Adrenal gland (tissue), 12 donors: ENCODE data around the gene ZNF384. TPM values are rescaled to one million over a fixed set of nuclear protein-coding genes. Genes with fewer than 3 reads are reported as not detected.

Source experiments
- DNase-seq, 7 donors: peaks; one replicate each; pipeline ENCODE4 v3.0.0-alpha.2; 2019 to 2020
- H3K27ac ChIP-seq, 5 donors: fragments of 200-600 bp; sonication (generic) in 4 of 5; 1 replicate in 3 of 5; 2 replicates in 2 of 5; pipeline versions ENCODE4 v1.5.1 to v1.8.0; 2016 to 2020; ENCODE audit warnings: mild to moderate bottlenecking in 1 of 5
- H3K27me3 ChIP-seq: fragments of 200-600 bp; 2 replicates; pipeline ENCODE4 v1.8.0; 2021
- H3K36me3 ChIP-seq, 2 donors: fragments of 200-600 bp; replicated peaks in 1 of 2; 1 replicate in 1 of 2; 2 replicates in 1 of 2; pipeline versions ENCODE4 v1.5.1 to v1.8.0; 2018 to 2022
- H3K4me1 ChIP-seq, 2 donors: fragments of 200-600 bp; replicated peaks in 1 of 2; 1 replicate in 1 of 2; 2 replicates in 1 of 2; pipeline versions ENCODE4 v1.5.1 to v1.8.0; 2018 to 2021
- H3K4me3 ChIP-seq, 4 donors: fragments of 200-600 bp; sonication (generic) in 3 of 4; one replicate each; pipeline ENCODE4 v1.5.1; 2016 to 2018
- H3K9me3 ChIP-seq, 3 donors: fragments of 200-600 bp; sonication (generic) in 1 of 3; replicated peaks in 1 of 3; 1 replicate in 2 of 3; 2 replicates in 1 of 3; pipeline versions ENCODE4 v1.5.1 to v1.8.0; 2016 to 2021
- CTCF ChIP-seq, 6 experiments: fragments of 450-650 bp in 4 of 6; fragments of 200-600 bp in 2 of 6; sonication (generic) in 1 of 6; IDR thresholded peaks; 1 replicate in 5 of 6; 2 replicates in 1 of 6; pipeline versions ENCODE4 v1.5.1 to v1.8.0; 2016 to 2021; ENCODE audit warnings: antibody characterized with exemption in 6 of 6, mild to moderate bottlenecking in 2 of 6, moderate library complexity in 1 of 6
- POLR2A ChIP-seq, 2 donors: fragments of 450-650 bp; IDR thresholded peaks; one replicate each; pipeline ENCODE4 v1.6.1; 2017; ENCODE audit warnings: antibody characterized with exemption in 2 of 2, mild to moderate bottlenecking in 2 of 2, moderate library complexity in 1 of 2
- WGBS, 4 donors: extraction: QIAGEN DNeasy Blood & Tissue Kit in 2 of 4; methylation state at CpG; one replicate each; pipeline versions ENCODE4 v1.1.5 to v1.1.7; 2013 to 2017; 5-methylcytosine and 5-hydroxymethylcytosine counted together
- intact Hi-C, 2 donors: fragments of 100-400 bp; cut with DNase I; formaldehyde crosslinking; loops; one replicate each; pipeline versions ENCODE4 v1.14.1 to v1.15.0; 2022 to 2023
- polyA plus RNA-seq, 3 donors: library from polyadenylated mRNA; stranded (reverse); fragments of 200-250 nt in 2 of 3; fragments of 350-450 nt in 1 of 3; fragmentation: Illumina TruSeq in 1 of 3; extraction: RNeasy Lipid Tissue Mini Kit (QIAGEN cat#74804) in 1 of 3; gene quantifications; one replicate each; pipeline ENCODE4 v1.2.3, GENCODE V29; 2013 to 2014
- total RNA-seq, 9 donors: library from RNA; depleted of rRNA in 4 of 9; stranded (reverse); fragments of >200 nt in 4 of 9; fragments of 120-200 nt in 1 of 9; fragmentation: NEBNext Ultra II Directional in 1 of 9; extraction: Animal tissue kit (Norgen Biotek cat#: 25700) in 1 of 9; gene quantifications; one replicate each; pipeline versions ENCODE4 v1.1.0 to v1.2.4, GENCODE V29; 2013 to 2023
- donor health status: healthy with polysubstance abuse.
- donor health status: Bipolar disorder and iron deficiency.
- donor health status: DM: yes; HTN: yes; CAD: no.
- donor health status: DM: no; HTN: no; CAD: no.
- donor health status: DM: no; HTN: no; CAD: no.
- donor health status: DM: yes; HTN: yes; CAD: no.

ZNF384 gene
- total and polyA plus RNA-seq, 12 donors, result 19.9 to 71.2 (median 47.5) TPM

DNA sequence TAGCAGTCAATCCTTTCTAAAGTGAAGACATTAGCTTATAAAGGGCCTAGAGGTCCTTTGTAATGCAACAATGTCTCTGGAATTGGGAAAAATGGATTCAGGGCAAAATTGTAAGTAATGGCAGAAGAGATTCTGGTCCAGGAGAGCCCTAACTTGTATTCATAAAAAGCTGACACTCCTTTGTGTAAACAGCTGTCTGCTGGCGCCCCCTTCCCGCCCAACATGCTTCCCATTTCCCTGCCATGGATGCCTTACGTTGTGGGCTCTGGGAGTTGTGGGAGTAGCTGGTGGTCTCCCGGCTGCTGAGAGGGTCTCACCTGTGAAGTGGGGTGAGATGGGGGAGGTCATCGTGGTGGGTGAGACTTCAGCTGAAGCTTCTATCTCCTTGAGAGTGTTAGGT is 44.3 kb downstream of the ZNF384 start:
- Histone ChIP-seq H3K36me3 (peaks cover 0 to 6% of the 10 kb centered on the region in 2 donors), H3K9me3 (no peaks in the 10 kb centered on the region), H3K4me1 (no peaks in the 10 kb centered on the region), H3K27ac (peak overlapping the region in 2 of 5 donors; percentile 41 to 62), H3K4me3 (no peak overlapping the region), H3K27me3 (no peaks in the 10 kb centered on the region)
- intact Hi-C loops, result no loop called here
- DNase-seq, result peak in 1 of 7 donors; percentile 18
- no peak for TF ChIP-seq POLR2A (IDR thresholded peaks at IDR 0.05)
- peak in 1 of 6 experiments; percentile 17 for TF ChIP-seq CTCF (IDR thresholded peaks at IDR 0.05)
- 35 to 39% (median 37%) methylated on average over 3 to 5 of the region's 5 CpGs for WGBS, 4 donors

- no peaks in the 10 kb centered on the region for H3K4me1 ChIP-seq
- no peaks in the 10 kb centered on the region for H3K27me3 ChIP-seq
- no peak overlapping the region for H3K4me3 ChIP-seq
- TF ChIP-seq POLR2A (IDR thresholded peaks at IDR 0.05) (no peak), CTCF (IDR thresholded peaks at IDR 0.05) (no peak)
- intact Hi-C loops, result no loop called here
- H3K36me3 ChIP-seq, result peaks cover 0 to 4% of the 10 kb centered on the region in 2 donors
- no peaks in the 10 kb centered on the region for H3K9me3 ChIP-seq
- peak in 2 of 7 donors; percentile 29 to 36 for DNase-seq
- 52 to 64% (median 61%) methylated on average over 6 of the region's 6 CpGs for WGBS, 4 donors
- H3K27ac ChIP-seq, result peak overlapping the region in 2 of 5 donors; percentile 41 to 86
Measured at GRCh38 chr12:6644257-6644596, 44.9 kb downstream of the ZNF384 start.

DNA sequence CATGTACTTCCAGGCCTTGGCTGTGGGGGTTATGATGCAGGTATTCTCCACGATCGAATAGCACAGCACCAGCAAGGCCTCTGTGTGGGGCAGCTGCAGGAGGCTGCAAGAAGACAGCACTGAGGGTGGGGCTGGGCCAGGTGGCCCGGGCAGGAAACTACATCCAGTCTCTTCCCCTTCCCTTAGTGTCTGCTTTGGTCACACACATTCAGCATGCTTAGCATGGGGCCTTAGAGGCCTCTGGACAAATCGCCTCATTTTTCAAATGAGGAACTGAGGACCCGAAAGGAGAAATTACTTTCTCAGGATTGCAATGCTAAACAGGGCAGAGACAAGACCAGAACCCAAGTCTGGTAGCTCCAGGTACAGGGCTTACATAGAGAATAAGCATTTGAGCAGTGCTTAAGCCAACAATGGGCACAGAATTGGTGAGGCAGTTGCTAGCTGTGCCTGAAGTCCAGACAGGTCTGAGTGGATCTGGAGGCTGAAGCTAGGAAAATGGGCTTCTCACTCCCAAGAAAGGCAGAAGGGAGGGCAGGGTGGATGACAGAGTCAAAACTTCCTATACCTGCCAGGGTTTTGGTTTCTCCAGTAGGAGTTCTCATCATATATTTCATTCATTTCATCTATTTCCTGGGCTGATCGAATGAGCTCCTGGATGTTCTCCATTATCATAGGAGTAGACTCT is 45.5 kb downstream of the ZNF384 start:
- H3K4me1 ChIP-seq, result no peaks in the 10 kb centered on the region
- TF ChIP-seq POLR2A (IDR thresholded peaks at IDR 0.05), result no peak
- TF ChIP-seq CTCF (IDR thresholded peaks at IDR 0.05), result no peak
- no peaks in the 10 kb centered on the region for H3K27me3 ChIP-seq
- H3K27ac ChIP-seq, result peak overlapping the region in 2 of 5 donors; percentile 41 to 86
- intact Hi-C loops, result no loop called here
- no peak overlapping the region for H3K4me3 ChIP-seq
- H3K9me3 ChIP-seq, result no peaks in the 10 kb centered on the region
- WGBS, 4 donors, result 74 to 78% (median 75%) methylated on average over 4 to 6 of the region's 6 CpGs
- peaks cover 0 to 4% of the 10 kb centered on the region in 2 donors for H3K36me3 ChIP-seq
- DNase-seq, result peak in 2 of 7 donors; percentile 23 to 38

- 56 to 64% (median 59%) methylated on average over 4 of the region's 4 CpGs for WGBS, 4 donors
- no peaks in the 10 kb centered on the region for H3K36me3 ChIP-seq
- no peaks in the 10 kb centered on the region for H3K27me3 ChIP-seq
- no peaks in the 10 kb centered on the region for H3K9me3 ChIP-seq
- H3K4me3 ChIP-seq, result no peak overlapping the region
- intact Hi-C loops, result no loop called here
- TF ChIP-seq CTCF (IDR thresholded peaks at IDR 0.05), result no peak
- no peak for TF ChIP-seq POLR2A (IDR thresholded peaks at IDR 0.05)
- DNase-seq, result no peak
- no peak overlapping the region for H3K27ac ChIP-seq
- no peaks in the 10 kb centered on the region for H3K4me1 ChIP-seq
Measured at GRCh38 chr12:6641131-6641530, 48.0 kb downstream of the ZNF384 start.
